ENCODE results near the gene PLAAT3. TPM values are rescaled to one million over a fixed set of nuclear protein-coding genes. Genes with fewer than 3 reads are reported as not detected.
"Not testable (repeated sequence)": the region's sequence is repeated elsewhere in the genome, so short reads cannot be mapped to it uniquely, and the experiment has no call there.

Gene PLAAT3
- total and polyA plus RNA-seq, 12 donors: 31.8 to 138 (median 56.9) TPM

DNA sequence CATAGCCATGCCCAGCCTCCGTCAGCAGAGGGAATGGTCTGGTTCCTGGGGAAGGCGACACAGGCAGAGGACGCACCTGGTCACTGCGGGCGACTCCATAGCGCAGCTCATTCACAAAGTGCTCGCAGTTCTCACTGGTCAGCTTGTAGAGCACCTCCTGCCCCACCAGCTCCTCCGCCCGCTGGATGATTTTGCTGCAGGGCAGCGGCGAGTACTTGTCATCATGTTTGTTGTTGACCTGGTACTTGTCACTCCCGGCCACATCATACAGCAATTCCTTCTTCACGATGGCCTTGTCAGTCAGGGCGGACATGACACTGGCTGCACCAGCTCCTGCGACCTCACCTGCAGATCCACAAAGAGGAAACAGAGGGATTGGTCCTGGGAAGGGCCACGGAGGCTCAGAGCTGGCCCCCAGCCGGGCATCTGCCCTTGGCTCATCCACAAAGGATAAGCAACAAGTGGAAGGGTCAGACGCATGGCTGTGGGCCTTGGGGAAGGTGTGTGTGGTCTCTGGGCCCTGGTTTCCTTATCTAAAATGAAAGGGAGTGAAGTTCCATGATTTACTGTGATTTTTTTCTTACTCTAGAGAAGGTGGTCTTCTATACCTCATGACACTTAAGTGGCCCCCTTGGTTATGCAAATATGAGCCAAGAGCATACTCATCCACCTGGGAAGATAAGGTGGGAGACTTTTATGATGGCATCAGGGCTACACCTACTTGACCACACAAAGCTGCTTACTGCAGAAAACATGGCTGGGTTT is 24.0 kb downstream of the PLAAT3 start:
- Histone ChIP-seq H3K27ac (no peak overlapping the region), H3K27me3 (no peaks in the 10 kb centered on the region), H3K4me1 (replicated peaks in 1 of 2) (no peaks in the 10 kb centered on the region), H3K9me3 (replicated peaks in 1 of 3) (no peaks in the 10 kb centered on the region), H3K4me3 (no peak overlapping the region), H3K36me3 (replicated peaks in 1 of 2) (peaks cover 0 to 17% of the 10 kb centered on the region in 2 donors)
- DNase-seq: peak in 1 of 7 donors; percentile 10
- intact Hi-C loops (cut with DNase I): no loop called here
- TF ChIP-seq CTCF (IDR thresholded peaks at IDR 0.05): no peak
- TF ChIP-seq POLR2A (IDR thresholded peaks at IDR 0.05): no peak
- 90 to 93% (median 92%) methylated on average over 15 to 18 of the region's 18 CpGs for WGBS, 4 donors

GRCh38 chr11:63589000-63589399 is 25.2 kb downstream of the PLAAT3 start:
- Histone ChIP-seq H3K4me3 (no peak overlapping the region), H3K9me3 (replicated peaks in 1 of 3) (no peaks in the 10 kb centered on the region), H3K27me3 (no peaks in the 10 kb centered on the region), H3K27ac (no peak overlapping the region), H3K36me3 (replicated peaks in 1 of 2) (peaks cover 0 to 18% of the 10 kb centered on the region in 2 donors), H3K4me1 (replicated peaks in 1 of 2) (no peaks in the 10 kb centered on the region)
- intact Hi-C loops (cut with DNase I): no loop called here
- WGBS, 4 donors: 49 to 65% (median 60%) methylated on average over 3 of the region's 3 CpGs
- no peak for DNase-seq
- TF ChIP-seq POLR2A (IDR thresholded peaks at IDR 0.05) (no peak), CTCF (IDR thresholded peaks at IDR 0.05) (no peak)

GRCh38 chr11:63586451-63587166 is 27.6 kb downstream of the PLAAT3 start:
- no peak overlapping the region for H3K27ac ChIP-seq
- H3K27me3 ChIP-seq: no peaks in the 10 kb centered on the region
- intact Hi-C loops (cut with DNase I): no loop called here
- peaks cover 0 to 18% of the 10 kb centered on the region in 2 donors for H3K36me3 ChIP-seq (replicated peaks in 1 of 2)
- TF ChIP-seq POLR2A (IDR thresholded peaks at IDR 0.05) (no peak), CTCF (IDR thresholded peaks at IDR 0.05) (no peak)
- no peaks in the 10 kb centered on the region for H3K4me1 ChIP-seq (replicated peaks in 1 of 2)
- peak in 1 of 7 donors; percentile 3 for DNase-seq
- H3K9me3 ChIP-seq (replicated peaks in 1 of 3): no peaks in the 10 kb centered on the region
- 94 to 96% (median 95%) methylated on average over 6 of the region's 6 CpGs for WGBS, 4 donors
- no peak overlapping the region for H3K4me3 ChIP-seq

DNA sequence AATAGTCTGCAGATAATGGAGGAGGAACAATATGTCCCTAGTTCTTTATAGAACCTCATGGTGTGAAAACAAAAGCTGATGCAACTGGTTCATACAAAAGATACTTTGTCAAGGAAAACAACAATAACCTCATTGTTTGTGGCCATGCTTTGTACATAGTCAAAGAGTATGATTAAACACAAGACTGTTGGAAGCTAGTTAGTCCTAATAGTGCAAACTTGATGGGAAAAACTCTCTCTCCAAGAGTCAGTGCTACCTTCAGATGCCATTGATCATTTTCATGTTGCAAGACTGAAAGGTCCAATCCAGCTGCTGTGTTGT is 30.9 kb downstream of the PLAAT3 start:
- Histone ChIP-seq H3K4me1 (replicated peaks in 1 of 2) (no peaks in the 10 kb centered on the region), H3K36me3 (replicated peaks in 1 of 2) (peaks cover 0 to 7% of the 10 kb centered on the region in 2 donors), H3K27ac (no peak overlapping the region), H3K27me3 (no peaks in the 10 kb centered on the region), H3K4me3 (no peak overlapping the region), H3K9me3 (replicated peaks in 1 of 3) (peaks cover 0 to 5% (median 0%) of the 10 kb centered on the region in 3 donors)
- no peak for DNase-seq
- TF ChIP-seq CTCF (IDR thresholded peaks at IDR 0.05): no peak
- no peak for TF ChIP-seq POLR2A (IDR thresholded peaks at IDR 0.05)
- intact Hi-C loops (cut with DNase I): no loop called here

GRCh38 chr11:63581224-63581623 is 33.0 kb downstream of the PLAAT3 start:
- H3K27me3 ChIP-seq; H3K4me3 ChIP-seq; H3K27ac ChIP-seq; intact Hi-C loops (cut with DNase I); H3K4me1 ChIP-seq (replicated peaks in 1 of 2); DNase-seq; H3K36me3 ChIP-seq (replicated peaks in 1 of 2); H3K9me3 ChIP-seq (replicated peaks in 1 of 3): not testable (repeated sequence)
- WGBS, 4 donors: 82 to 88% (median 86%) methylated on average over 7 of the region's 7 CpGs

GRCh38 chr11:63578882-63579281 is 35.4 kb downstream of the PLAAT3 start:
- H3K36me3 ChIP-seq (replicated peaks in 1 of 2); H3K4me3 ChIP-seq; H3K27ac ChIP-seq; intact Hi-C loops (cut with DNase I); H3K4me1 ChIP-seq (replicated peaks in 1 of 2); DNase-seq; H3K9me3 ChIP-seq (replicated peaks in 1 of 3); H3K27me3 ChIP-seq: not testable (repeated sequence)
- WGBS, 4 donors: 87 to 98% (median 92%) methylated on average over 1 to 3 of the region's 3 CpGs

Data from adrenal gland (tissue), 12 donors.